ENCODE results near the gene GABPB2.

Gene GABPB2

DNA sequence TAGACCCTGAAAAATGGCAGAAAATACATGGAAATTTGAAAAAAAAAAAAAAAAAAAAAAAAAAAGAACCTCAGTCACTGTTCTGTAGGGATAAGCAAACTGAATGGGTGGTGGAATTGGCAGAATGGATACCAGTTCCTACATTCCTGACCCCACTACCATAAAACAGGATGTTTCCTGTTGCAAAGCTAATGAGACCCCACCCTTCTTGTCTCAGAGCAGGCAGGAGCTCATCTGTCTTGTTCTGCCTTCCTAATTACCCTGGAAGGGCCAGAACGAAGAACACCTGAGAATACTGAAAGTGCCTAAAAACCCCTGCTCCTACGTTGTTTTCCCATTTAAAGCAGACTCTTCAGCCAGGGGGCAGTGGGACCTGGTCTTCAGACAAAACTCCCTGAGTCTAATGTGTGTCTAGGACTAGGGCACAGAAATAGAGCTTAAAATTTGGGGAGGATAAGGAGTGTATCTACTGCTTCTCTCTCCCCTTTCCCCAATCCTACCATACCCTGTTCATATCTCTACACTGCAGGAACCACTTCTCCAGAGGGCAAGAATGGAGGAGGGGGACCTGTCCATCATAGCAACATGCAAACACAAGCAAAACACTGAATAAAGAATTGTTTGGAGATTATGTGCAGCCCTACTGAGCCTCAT is 19.1 kb upstream of the GABPB2 start:
- H3K27ac ChIP-seq (ENCODE audit: poor library complexity, severe bottlenecking) = peak overlapping the region; percentile 11
- TF ChIP-seq, protein P1, sequence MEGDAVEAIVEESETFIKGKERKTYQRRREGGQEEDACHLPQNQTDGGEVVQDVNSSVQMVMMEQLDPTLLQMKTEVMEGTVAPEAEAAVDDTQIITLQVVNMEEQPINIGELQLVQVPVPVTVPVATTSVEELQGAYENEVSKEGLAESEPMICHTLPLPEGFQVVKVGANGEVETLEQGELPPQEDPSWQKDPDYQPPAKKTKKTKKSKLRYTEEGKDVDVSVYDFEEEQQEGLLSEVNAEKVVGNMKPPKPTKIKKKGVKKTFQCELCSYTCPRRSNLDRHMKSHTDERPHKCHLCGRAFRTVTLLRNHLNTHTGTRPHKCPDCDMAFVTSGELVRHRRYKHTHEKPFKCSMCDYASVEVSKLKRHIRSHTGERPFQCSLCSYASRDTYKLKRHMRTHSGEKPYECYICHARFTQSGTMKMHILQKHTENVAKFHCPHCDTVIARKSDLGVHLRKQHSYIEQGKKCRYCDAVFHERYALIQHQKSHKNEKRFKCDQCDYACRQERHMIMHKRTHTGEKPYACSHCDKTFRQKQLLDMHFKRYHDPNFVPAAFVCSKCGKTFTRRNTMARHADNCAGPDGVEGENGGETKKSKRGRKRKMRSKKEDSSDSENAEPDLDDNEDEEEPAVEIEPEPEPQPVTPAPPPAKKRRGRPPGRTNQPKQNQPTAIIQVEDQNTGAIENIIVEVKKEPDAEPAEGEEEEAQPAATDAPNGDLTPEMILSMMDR (IDR thresholded peaks at IDR 0.05; ENCODE audit: poor library complexity, severe bottlenecking) = no peak
- no peak for ATAC-seq (ENCODE audit: low read depth)
- no peaks in the 10 kb centered on the region for H3K9me3 ChIP-seq (ENCODE audit: severe bottlenecking)
- no peak overlapping the region for H3K4me3 ChIP-seq (ENCODE audit: severe bottlenecking)
- H3K4me1 ChIP-seq (ENCODE audit: insufficient read depth, poor library complexity, severe bottlenecking) = peaks cover 15% of the 10 kb centered on the region
- H3K36me3 ChIP-seq (ENCODE audit: low read depth) = peaks cover 52% of the 10 kb centered on the region
- DNase-seq (ENCODE audit: low spot score) = no peak
- H3K27me3 ChIP-seq (ENCODE audit: insufficient read depth, poor library complexity, severe bottlenecking) = no peaks in the 10 kb centered on the region

DNA sequence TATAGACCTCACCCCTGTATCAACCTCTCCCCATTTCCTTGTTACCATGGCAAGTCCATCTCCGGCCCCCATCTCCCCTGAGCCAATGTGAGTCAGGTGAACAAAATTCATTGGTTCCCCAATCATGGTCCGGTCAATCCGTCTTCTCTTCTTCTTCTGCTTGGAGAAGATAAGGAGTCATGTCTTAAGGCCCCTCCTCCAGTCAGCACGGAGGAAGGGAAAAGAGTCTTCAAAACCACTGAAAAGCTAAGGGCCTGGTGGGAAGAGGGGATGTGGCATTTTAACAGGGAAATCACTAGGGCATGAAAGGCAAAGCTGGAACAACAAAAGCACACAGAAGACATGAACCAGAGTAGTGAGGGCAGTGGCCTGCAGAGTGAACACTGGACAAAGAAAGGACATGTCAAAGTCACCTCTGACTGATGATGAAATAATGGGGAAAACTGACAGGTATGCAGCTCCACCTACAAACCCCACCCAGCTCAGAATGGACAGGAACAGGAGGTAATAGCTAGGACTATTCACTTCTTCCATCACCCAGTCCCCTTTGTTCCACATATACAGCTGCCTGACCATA is 15.5 kb upstream of the GABPB2 start:
- DNase-seq (ENCODE audit: low spot score) (no peak), ATAC-seq (ENCODE audit: low read depth) (no peak)
- H3K9me3 ChIP-seq (ENCODE audit: severe bottlenecking) = no peaks in the 10 kb centered on the region
- peaks cover 27% of the 10 kb centered on the region for H3K4me1 ChIP-seq (ENCODE audit: insufficient read depth, poor library complexity, severe bottlenecking)
- H3K27me3 ChIP-seq (ENCODE audit: insufficient read depth, poor library complexity, severe bottlenecking) = no peaks in the 10 kb centered on the region
- H3K27ac ChIP-seq (ENCODE audit: poor library complexity, severe bottlenecking) = peak overlapping the region; percentile 90
- TF ChIP-seq, protein P1 (IDR thresholded peaks at IDR 0.05; ENCODE audit: poor library complexity, severe bottlenecking) = no peak
- H3K4me3 ChIP-seq (ENCODE audit: severe bottlenecking) = no peak overlapping the region
- H3K36me3 ChIP-seq (ENCODE audit: low read depth) = peaks cover 72% of the 10 kb centered on the region

DNA sequence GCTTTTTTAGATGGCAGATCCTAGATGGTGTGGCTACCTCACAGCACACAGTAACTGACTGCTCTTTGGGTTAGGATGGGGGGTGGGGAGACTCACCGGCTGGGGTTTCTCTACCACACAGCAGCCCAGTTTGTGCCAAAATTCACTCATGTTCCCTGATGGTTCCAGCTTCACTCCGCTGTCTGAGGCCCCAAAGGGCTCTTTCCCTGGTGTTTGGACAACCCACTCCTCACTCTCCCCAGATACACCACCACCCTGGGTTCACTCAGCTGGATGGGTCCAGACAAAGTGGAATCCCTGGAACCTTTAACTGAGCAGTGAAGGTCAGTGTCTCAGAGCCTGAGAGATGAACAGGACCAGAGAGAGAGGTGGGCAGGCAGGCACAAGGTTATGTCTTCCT is 15.0 kb upstream of the GABPB2 start:
- no peaks in the 10 kb centered on the region for H3K9me3 ChIP-seq (ENCODE audit: severe bottlenecking)
- peak overlapping the region; percentile 90 for H3K27ac ChIP-seq (ENCODE audit: poor library complexity, severe bottlenecking)
- ATAC-seq (ENCODE audit: low read depth) (no peak), DNase-seq (ENCODE audit: low spot score) (no peak)
- H3K4me3 ChIP-seq (ENCODE audit: severe bottlenecking) = no peak overlapping the region
- H3K4me1 ChIP-seq (ENCODE audit: insufficient read depth, poor library complexity, severe bottlenecking) = peaks cover 27% of the 10 kb centered on the region
- peaks cover 72% of the 10 kb centered on the region for H3K36me3 ChIP-seq (ENCODE audit: low read depth)
- no peaks in the 10 kb centered on the region for H3K27me3 ChIP-seq (ENCODE audit: insufficient read depth, poor library complexity, severe bottlenecking)
- TF ChIP-seq, protein P1 (IDR thresholded peaks at IDR 0.05; ENCODE audit: poor library complexity, severe bottlenecking) = no peak

DNA sequence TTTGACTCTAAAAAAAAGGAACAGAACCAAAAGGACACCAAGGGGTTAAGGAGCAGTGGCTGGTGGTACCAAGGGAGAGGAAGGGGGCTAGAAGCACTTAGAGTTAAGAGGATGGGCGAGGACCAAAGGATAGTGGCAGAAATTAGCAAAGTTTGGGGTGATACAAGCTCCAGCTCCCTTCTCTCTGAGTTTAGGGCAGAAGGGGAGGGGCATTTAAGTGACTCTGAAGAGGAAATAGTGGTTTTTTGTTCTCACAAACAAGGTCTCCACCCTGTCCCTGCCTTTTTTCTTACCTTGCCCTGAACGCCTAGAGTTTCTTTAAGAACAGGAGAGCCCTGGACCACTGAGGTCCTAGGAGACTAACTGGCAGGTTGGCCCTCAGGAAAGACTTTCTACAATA is 14.4 kb upstream of the GABPB2 start:
- Histone ChIP-seq H3K36me3 (ENCODE audit: low read depth) (peaks cover 72% of the 10 kb centered on the region), H3K27ac (ENCODE audit: poor library complexity, severe bottlenecking) (peak overlapping the region; percentile 90), H3K9me3 (ENCODE audit: severe bottlenecking) (no peaks in the 10 kb centered on the region), H3K4me1 (ENCODE audit: insufficient read depth, poor library complexity, severe bottlenecking) (peaks cover 31% of the 10 kb centered on the region), H3K4me3 (ENCODE audit: severe bottlenecking) (no peak overlapping the region), H3K27me3 (ENCODE audit: insufficient read depth, poor library complexity, severe bottlenecking) (no peaks in the 10 kb centered on the region)
- TF ChIP-seq, protein P1 (IDR thresholded peaks at IDR 0.05; ENCODE audit: poor library complexity, severe bottlenecking) = no peak
- ATAC-seq (ENCODE audit: low read depth) (no peak), DNase-seq (ENCODE audit: low spot score) (no peak)

DNA sequence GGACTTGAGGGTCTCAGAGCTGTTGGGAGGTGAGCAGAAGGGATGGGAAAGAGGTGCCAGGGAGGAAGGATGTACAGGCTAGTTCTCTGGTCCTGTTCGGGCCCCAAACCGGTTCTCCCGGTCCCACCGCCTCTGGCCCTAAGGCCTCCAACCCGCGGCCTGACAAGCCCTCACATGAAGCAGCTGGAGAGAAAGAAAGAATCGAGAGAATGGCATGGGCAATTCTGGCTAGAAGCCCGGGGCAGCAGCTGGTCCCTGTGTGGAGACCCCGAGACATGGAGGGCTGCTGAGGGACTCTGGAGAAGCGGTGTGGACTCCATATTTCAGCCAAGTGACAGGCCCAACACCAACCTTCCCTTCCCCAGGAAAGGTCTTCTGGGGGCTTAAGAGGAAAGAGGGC is 11.9 kb upstream of the GABPB2 start:
- Histone ChIP-seq H3K27me3 (ENCODE audit: insufficient read depth, poor library complexity, severe bottlenecking) (no peaks in the 10 kb centered on the region), H3K9me3 (ENCODE audit: severe bottlenecking) (no peaks in the 10 kb centered on the region), H3K36me3 (ENCODE audit: low read depth) (peaks cover 48% of the 10 kb centered on the region), H3K4me1 (ENCODE audit: insufficient read depth, poor library complexity, severe bottlenecking) (peaks cover 42% of the 10 kb centered on the region), H3K27ac (ENCODE audit: poor library complexity, severe bottlenecking) (peak overlapping the region; percentile 90), H3K4me3 (ENCODE audit: severe bottlenecking) (peak overlapping the region; percentile 68)
- TF ChIP-seq, protein P1 (IDR thresholded peaks at IDR 0.05; ENCODE audit: poor library complexity, severe bottlenecking) = no peak
- peak; percentile 57 for ATAC-seq (ENCODE audit: low read depth)
- DNase-seq (ENCODE audit: low spot score) = peak; percentile 85

Measured in RWPE2 (cell line).